HepG2 (cell line): ENCODE data around the gene TRAPPC10. TPM values are rescaled to one million over a fixed set of nuclear protein-coding genes. Genes with fewer than 3 reads are reported as not detected.

Experiments used
- ASH2L ChIP-seq: fragments of 300-600, 200-600 bp; sonication (generic); IDR thresholded peaks from 2 replicates; pipeline ENCODE4 v1.7.0; 2017; ENCODE audit warnings: low read depth, mild to moderate bottlenecking, moderate library complexity, mixed read lengths, low read length; ENCODE audit not compliant: insufficient read length
- KDM5B ChIP-seq: sonication (generic); formaldehyde crosslinking; IDR thresholded peaks from 2 replicates; pipeline ENCODE4 v1.4.0; 2020; ENCODE audit warnings: missing genetic modification reagents, mild to moderate bottlenecking, borderline replicate concordance
- REXO4 ChIP-seq: sonication (generic); formaldehyde crosslinking; IDR thresholded peaks from 2 replicates; pipeline ENCODE4 v1.8.0; 2022; ENCODE audit warnings: missing genetic modification reagents, mild to moderate bottlenecking, borderline replicate concordance
- SALL1 ChIP-seq: sonication (generic); formaldehyde crosslinking; IDR thresholded peaks from 2 replicates; pipeline ENCODE4 v1.8.0; 2022; ENCODE audit warnings: mild to moderate bottlenecking, missing genetic modification reagents
- YY1 ChIP-seq: IDR thresholded peaks from 2 replicates; pipeline ENCODE4 v1.6.1; 2011; ENCODE audit warnings: low read length, low read depth, moderate library complexity, mild to moderate bottlenecking; ENCODE audit not compliant: insufficient read depth, insufficient replicate concordance
- ZNF230 ChIP-seq: sonication (generic); formaldehyde crosslinking; IDR thresholded peaks from 2 replicates; pipeline ENCODE4 v1.4.0; 2020; ENCODE audit warnings: mild to moderate bottlenecking, missing genetic modification reagents
- ZNF746 ChIP-seq: sonication (generic); formaldehyde crosslinking; IDR thresholded peaks from 2 replicates; pipeline ENCODE4 v1.8.0; 2022; ENCODE audit warnings: mild to moderate bottlenecking, missing genetic modification reagents
- polyA plus RNA-seq, 8 experiments: library from polyadenylated mRNA; depleted of rRNA in 3 of 8; stranded (reverse) in 7 of 8; unstranded in 1 of 8; fragments of >200 nt; fragmentation: Illumina TruSeq in 4 of 8; extraction: Trizol in 4 of 8; gene quantifications; 2 replicates each; pipeline versions ENCODE4 v1.2.1 to v1.2.3, GENCODE V29; 2011 to 2016; ENCODE audit warnings: low read depth in 4 of 8, missing spikeins in 1 of 8, mixed read lengths in 1 of 8; ENCODE audit not compliant: insufficient read depth in 1 of 8
- total RNA-seq, 5 experiments: library from RNA; depleted of rRNA; stranded (reverse); fragments of >200 nt; fragmentation: Illumina TruSeq; extraction: Trizol; gene quantifications; 2 replicates each; pipeline ENCODE4 v1.2.3, GENCODE V29; 2016; ENCODE audit warnings: low read depth in 1 of 5
- TF ChIP-seq, protein P1 (sequence below): sonication (generic); formaldehyde crosslinking; IDR thresholded peaks from 2 replicates; pipeline ENCODE4 v1.5.0; 2020; ENCODE audit warnings: mild to moderate bottlenecking, missing genetic modification reagents, borderline replicate concordance
- TF ChIP-seq, protein P2 (sequence below): sonication (generic); formaldehyde crosslinking; conservative IDR thresholded peaks from 2 replicates; pipeline ENCODE4 v1.8.1; 2023; ENCODE audit warnings: missing genetic modification reagents
- TF ChIP-seq, protein P3 (sequence below): sonication (generic); formaldehyde crosslinking; IDR thresholded peaks from 2 replicates; pipeline ENCODE4 v1.4.0; 2020; ENCODE audit warnings: missing genetic modification reagents
- TF ChIP-seq, protein P4 (sequence below): sonication (generic); formaldehyde crosslinking; IDR thresholded peaks from 2 replicates; pipeline ENCODE4 v1.5.0; 2020; ENCODE audit warnings: mild to moderate bottlenecking, missing genetic modification reagents, moderate library complexity

Gene TRAPPC10
- total and polyA plus RNA-seq, 2 of the 13 experiments (the other 11 are each of a cell fraction or from before 2014, with no cell fraction given) = 10.6 to 16.5 TPM

DNA sequence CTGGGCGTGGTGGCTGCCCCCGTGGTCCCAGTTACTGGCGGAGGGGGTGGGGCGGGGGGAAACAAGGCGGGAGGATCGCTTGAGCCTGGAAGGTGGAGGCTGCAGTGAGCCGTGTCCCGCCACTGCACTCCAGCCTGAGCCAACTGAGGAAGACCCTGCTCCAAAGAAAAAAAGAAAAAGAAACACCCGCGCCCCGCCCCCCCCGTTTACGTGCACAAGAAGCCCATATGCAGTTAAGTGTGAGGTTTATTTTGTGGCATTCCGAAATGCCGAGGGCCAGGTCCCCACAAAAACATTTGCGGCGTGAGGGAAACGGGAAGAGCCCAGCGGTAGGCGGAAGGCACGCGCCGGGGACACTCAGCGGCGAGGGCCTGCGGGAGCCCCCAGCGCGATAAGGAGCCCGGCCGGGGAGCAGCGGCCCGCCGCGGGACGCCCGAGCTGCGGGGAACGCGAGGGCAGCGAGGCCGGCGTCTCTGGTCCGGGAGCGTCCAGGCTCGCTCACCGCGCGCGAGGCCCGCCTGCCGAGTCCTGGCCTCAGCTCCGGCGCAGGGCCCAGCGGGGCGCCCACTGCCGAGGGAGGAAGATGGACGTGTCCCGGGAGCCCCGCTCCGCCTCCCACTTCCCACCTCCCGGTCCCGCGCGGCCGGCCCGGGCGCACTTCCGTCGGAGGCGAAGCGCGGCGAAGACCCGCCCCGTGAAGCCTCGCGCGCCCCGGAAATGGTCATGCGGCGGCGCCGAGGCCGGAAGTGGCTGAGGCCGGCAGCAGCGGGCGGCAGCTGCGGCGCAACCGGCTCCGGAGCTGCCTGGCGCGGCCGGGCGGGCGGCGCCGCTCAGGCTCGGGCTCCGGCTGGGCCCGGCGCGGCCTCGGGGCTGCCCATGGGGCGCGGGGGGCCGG, at the start of gene TRAPPC10 (continued):
- TF ChIP-seq, protein P1, sequence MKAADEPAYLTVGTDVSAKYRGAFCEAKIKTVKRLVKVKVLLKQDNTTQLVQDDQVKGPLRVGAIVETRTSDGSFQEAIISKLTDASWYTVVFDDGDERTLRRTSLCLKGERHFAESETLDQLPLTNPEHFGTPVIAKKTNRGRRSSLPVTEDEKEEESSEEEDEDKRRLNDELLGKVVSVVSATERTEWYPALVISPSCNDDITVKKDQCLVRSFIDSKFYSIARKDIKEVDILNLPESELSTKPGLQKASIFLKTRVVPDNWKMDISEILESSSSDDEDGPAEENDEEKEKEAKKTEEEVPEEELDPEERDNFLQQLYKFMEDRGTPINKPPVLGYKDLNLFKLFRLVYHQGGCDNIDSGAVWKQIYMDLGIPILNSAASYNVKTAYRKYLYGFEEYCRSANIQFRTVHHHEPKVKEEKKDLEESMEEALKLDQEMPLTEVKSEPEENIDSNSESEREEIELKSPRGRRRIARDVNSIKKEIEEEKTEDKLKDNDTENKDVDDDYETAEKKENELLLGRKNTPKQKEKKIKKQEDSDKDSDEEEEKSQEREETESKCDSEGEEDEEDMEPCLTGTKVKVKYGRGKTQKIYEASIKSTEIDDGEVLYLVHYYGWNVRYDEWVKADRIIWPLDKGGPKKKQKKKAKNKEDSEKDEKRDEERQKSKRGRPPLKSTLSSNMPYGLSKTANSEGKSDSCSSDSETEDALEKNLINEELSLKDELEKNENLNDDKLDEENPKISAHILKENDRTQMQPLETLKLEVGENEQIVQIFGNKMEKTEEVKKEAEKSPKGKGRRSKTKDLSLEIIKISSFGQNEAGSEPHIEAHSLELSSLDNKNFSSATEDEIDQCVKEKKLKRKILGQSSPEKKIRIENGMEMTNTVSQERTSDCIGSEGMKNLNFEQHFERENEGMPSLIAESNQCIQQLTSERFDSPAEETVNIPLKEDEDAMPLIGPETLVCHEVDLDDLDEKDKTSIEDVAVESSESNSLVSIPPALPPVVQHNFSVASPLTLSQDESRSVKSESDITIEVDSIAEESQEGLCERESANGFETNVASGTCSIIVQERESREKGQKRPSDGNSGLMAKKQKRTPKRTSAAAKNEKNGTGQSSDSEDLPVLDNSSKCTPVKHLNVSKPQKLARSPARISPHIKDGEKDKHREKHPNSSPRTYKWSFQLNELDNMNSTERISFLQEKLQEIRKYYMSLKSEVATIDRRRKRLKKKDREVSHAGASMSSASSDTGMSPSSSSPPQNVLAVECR = peak; percentile 73; the same call in 1 of the 2 replicates
- TF ChIP-seq SALL1 (CRISPR knock-in tag) (peak; percentile 55), ASH2L (peak; percentile 7), YY1 (peak; percentile 77), REXO4 (CRISPR knock-in tag) (no peak), ZNF746 (0 out of 2 replicates have a peak, but pooled peaks have one; percentile 30), ZNF230 (CRISPR knock-in tag) (peak; percentile 2; the same call in 1 of the 2 replicates), KDM5B (CRISPR knock-in tag) (peak; percentile 62; the same call in 1 of the 2 replicates)
- TF ChIP-seq, protein P2, sequence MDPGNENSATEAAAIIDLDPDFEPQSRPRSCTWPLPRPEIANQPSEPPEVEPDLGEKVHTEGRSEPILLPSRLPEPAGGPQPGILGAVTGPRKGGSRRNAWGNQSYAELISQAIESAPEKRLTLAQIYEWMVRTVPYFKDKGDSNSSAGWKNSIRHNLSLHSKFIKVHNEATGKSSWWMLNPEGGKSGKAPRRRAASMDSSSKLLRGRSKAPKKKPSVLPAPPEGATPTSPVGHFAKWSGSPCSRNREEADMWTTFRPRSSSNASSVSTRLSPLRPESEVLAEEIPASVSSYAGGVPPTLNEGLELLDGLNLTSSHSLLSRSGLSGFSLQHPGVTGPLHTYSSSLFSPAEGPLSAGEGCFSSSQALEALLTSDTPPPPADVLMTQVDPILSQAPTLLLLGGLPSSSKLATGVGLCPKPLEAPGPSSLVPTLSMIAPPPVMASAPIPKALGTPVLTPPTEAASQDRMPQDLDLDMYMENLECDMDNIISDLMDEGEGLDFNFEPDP (CRISPR knock-in tag) = no peak
- TF ChIP-seq, protein P3, sequence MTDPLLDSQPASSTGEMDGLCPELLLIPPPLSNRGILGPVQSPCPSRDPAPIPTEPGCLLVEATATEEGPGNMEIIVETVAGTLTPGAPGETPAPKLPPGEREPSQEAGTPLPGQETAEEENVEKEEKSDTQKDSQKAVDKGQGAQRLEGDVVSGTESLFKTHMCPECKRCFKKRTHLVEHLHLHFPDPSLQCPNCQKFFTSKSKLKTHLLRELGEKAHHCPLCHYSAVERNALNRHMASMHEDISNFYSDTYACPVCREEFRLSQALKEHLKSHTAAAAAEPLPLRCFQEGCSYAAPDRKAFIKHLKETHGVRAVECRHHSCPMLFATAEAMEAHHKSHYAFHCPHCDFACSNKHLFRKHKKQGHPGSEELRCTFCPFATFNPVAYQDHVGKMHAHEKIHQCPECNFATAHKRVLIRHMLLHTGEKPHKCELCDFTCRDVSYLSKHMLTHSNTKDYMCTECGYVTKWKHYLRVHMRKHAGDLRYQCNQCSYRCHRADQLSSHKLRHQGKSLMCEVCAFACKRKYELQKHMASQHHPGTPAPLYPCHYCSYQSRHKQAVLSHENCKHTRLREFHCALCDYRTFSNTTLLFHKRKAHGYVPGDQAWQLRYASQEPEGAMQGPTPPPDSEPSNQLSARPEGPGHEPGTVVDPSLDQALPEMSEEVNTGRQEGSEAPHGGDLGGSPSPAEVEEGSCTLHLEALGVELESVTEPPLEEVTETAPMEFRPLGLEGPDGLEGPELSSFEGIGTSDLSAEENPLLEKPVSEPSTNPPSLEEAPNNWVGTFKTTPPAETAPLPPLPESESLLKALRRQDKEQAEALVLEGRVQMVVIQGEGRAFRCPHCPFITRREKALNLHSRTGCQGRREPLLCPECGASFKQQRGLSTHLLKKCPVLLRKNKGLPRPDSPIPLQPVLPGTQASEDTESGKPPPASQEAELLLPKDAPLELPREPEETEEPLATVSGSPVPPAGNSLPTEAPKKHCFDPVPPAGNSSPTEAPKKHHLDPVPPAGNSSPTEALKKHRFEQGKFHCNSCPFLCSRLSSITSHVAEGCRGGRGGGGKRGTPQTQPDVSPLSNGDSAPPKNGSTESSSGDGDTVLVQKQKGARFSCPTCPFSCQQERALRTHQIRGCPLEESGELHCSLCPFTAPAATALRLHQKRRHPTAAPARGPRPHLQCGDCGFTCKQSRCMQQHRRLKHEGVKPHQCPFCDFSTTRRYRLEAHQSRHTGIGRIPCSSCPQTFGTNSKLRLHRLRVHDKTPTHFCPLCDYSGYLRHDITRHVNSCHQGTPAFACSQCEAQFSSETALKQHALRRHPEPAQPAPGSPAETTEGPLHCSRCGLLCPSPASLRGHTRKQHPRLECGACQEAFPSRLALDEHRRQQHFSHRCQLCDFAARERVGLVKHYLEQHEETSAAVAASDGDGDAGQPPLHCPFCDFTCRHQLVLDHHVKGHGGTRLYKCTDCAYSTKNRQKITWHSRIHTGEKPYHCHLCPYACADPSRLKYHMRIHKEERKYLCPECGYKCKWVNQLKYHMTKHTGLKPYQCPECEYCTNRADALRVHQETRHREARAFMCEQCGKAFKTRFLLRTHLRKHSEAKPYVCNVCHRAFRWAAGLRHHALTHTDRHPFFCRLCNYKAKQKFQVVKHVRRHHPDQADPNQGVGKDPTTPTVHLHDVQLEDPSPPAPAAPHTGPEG = no peak; the same call in 1 of the 2 replicates
- TF ChIP-seq, protein P4, sequence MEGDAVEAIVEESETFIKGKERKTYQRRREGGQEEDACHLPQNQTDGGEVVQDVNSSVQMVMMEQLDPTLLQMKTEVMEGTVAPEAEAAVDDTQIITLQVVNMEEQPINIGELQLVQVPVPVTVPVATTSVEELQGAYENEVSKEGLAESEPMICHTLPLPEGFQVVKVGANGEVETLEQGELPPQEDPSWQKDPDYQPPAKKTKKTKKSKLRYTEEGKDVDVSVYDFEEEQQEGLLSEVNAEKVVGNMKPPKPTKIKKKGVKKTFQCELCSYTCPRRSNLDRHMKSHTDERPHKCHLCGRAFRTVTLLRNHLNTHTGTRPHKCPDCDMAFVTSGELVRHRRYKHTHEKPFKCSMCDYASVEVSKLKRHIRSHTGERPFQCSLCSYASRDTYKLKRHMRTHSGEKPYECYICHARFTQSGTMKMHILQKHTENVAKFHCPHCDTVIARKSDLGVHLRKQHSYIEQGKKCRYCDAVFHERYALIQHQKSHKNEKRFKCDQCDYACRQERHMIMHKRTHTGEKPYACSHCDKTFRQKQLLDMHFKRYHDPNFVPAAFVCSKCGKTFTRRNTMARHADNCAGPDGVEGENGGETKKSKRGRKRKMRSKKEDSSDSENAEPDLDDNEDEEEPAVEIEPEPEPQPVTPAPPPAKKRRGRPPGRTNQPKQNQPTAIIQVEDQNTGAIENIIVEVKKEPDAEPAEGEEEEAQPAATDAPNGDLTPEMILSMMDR = 0 out of 2 replicates have a peak, but pooled peaks have one; percentile 12
